GM19328 (cell line): ENCODE measurements around the gene MTNR1B.

Experiments used
- ATAC-seq: cut with Tn5 transposase; IDR thresholded peaks from one replicate; pipeline ENCODE4 v1.9.1; 2021; ENCODE audit warnings: mild to moderate bottlenecking, moderate library complexity; ENCODE audit not compliant: unreplicated experiment

The MTNR1B gene

GRCh38 chr11:92969634-92970347 is at the start of gene MTNR1B:
Gene MTNR1B (plus strand): TSS chr11:92969651. CDS start chr11:92969726, 75 bp downstream.
- no peak for ATAC-seq

- ATAC-seq, result no peak
Observed at GRCh38 chr11:92920331-92920730, 49.1 kb upstream of the MTNR1B start.

- no peak for ATAC-seq
Observed at GRCh38 chr11:92922731-92923130, 46.7 kb upstream of the MTNR1B start.

- ATAC-seq, result no peak
Observed at GRCh38 chr11:92929246-92929645, 40.2 kb upstream of the MTNR1B start.

- ATAC-seq, result no peak
Observed at GRCh38 chr11:92929653-92930052, 39.8 kb upstream of the MTNR1B start.

GRCh38 chr11:92931746-92932422 is 37.6 kb upstream of the MTNR1B start:
- ATAC-seq, result no peak

- ATAC-seq, result no peak
Observed at GRCh38 chr11:92939305-92939704, 30.1 kb upstream of the MTNR1B start.

GRCh38 chr11:92941676-92942571 is 27.5 kb upstream of the MTNR1B start:
- ATAC-seq, result no peak

- ATAC-seq, result no peak
Observed at GRCh38 chr11:92946707-92947106, 22.7 kb upstream of the MTNR1B start.

GRCh38 chr11:92948116-92948515 is 21.3 kb upstream of the MTNR1B start:
- no peak for ATAC-seq

GRCh38 chr11:92954003-92954402 is 15.4 kb upstream of the MTNR1B start:
- no peak for ATAC-seq

GRCh38 chr11:92955860-92956259 is 13.6 kb upstream of the MTNR1B start:
- no peak for ATAC-seq

- ATAC-seq, result no peak
Observed at GRCh38 chr11:92960886-92961285, 8.6 kb upstream of the MTNR1B start.

GRCh38 chr11:92962446-92962845 is 7.0 kb upstream of the MTNR1B start:
- ATAC-seq, result no peak

GRCh38 chr11:92964471-92964870 is 5.0 kb upstream of the MTNR1B start:
- no peak for ATAC-seq

- ATAC-seq, result no peak
Observed at GRCh38 chr11:92965196-92965595, 4.3 kb upstream of the MTNR1B start.

GRCh38 chr11:92967178-92967577 is 2.3 kb upstream of the MTNR1B start:
- ATAC-seq, result no peak

GRCh38 chr11:92967867-92968266 is 1.6 kb upstream of the MTNR1B start:
- no peak for ATAC-seq

- no peak for ATAC-seq
Observed at GRCh38 chr11:92969293-92969633, 188 bp upstream of the MTNR1B start.

- no peak for ATAC-seq
Observed at GRCh38 chr11:92972248-92972647, 2.8 kb downstream of the MTNR1B start.

GRCh38 chr11:92975285-92975684 is 5.8 kb downstream of the MTNR1B start:
- ATAC-seq, result no peak

GRCh38 chr11:92976681-92977080 is 7.2 kb downstream of the MTNR1B start:
- no peak for ATAC-seq
